ENCODE results near the gene NR1D2.

NR1D2 gene

DNA sequence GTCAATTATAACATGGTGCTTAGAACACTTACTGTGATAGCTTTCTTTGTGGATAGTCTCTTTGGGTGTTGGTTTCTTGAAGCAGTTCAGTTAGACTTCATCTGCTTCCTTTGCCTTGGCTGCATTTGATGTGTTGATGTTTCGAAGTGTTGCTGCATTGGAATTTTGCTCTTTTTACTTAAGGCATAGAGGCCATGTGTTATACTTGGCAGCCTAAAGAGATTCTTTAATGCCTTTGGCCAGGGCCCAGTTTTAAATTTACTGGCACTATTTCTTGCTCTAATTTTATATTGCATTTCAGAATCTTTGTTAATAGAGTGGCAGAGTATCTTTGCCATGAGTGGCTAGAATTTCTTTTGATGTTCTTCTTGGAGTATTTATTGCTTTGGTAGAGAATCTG is 21.2 kb downstream of the NR1D2 start:
- DNase-seq (ENCODE audit: low spot score), result no peak

GRCh38 chr3:23968463-23969184 is 23.5 kb downstream of the NR1D2 start:
- DNase-seq (ENCODE audit: low spot score), result no peak

- no peak for DNase-seq (ENCODE audit: low spot score)
Observed at GRCh38 chr3:23969393-23969792, 24.3 kb downstream of the NR1D2 start.

DNA sequence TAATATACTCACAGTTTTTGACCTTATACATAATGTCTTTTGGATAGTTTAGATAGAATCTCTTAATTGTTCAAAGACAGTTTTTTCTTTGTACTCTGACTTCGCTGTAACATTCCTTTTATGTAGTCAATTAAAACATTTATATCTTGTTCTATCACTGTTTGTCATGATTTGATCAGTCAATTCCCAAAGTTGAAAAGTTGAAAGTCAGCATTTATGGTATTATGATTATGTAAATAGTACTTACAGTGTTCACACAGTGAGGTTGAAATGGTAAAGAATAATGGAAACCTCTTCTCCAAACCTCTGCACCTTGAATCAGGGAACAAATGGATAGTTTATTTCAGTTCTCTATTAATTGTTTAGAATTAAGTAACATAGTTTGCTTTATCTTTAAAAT is 26.6 kb downstream of the NR1D2 start:
- DNase-seq (ENCODE audit: low spot score), result no peak

GRCh38 chr3:23976555-23976954 is 31.5 kb downstream of the NR1D2 start:
- DNase-seq (ENCODE audit: low spot score), result no peak

- no peak for DNase-seq (ENCODE audit: low spot score)
Observed at GRCh38 chr3:23979569-23979968, 34.5 kb downstream of the NR1D2 start.

DNA sequence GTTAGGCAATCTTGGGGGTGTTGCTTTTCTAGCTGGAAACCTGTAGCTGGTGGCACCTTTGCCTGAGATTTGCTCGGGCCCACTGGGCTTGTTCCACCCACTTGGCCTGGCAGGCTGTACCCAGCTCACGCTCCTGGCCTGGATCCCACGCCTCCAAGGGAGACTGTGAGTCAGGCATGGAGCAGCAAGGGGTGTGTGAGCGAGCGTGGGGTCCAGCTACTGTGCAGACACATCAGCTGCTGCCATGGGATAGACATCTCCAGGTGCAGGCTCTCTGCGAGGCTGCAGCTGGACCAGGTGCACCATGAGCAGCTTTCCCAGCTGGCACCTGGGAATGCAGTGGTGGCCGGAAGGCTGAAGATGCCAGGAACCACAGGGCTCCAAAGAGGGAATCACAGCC is 36.0 kb downstream of the NR1D2 start:
- DNase-seq (ENCODE audit: low spot score), result no peak

GRCh38 chr3:23981955-23982354 is 36.9 kb downstream of the NR1D2 start:
- DNase-seq (ENCODE audit: low spot score), result no peak

DNA sequence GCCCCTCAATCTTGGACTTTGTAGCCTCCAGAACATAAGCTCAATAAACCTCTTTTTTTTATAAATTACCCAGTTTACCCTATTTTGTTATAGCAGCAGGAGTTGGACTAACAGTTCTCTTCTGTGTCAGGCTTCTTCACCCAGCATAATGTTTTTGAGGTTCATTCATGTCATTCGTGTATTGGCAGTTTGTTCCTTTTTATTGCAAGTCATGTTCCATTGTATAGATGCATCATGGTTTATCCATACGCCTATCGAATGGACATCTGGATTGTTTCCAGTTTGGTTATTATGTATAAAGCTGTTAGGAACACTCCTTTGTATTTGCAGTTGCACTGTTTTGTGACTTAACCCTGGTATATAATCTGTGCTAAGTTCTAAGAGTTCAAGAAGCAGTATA is 39.8 kb downstream of the NR1D2 start:
- DNase-seq (ENCODE audit: low spot score), result no peak

DNA sequence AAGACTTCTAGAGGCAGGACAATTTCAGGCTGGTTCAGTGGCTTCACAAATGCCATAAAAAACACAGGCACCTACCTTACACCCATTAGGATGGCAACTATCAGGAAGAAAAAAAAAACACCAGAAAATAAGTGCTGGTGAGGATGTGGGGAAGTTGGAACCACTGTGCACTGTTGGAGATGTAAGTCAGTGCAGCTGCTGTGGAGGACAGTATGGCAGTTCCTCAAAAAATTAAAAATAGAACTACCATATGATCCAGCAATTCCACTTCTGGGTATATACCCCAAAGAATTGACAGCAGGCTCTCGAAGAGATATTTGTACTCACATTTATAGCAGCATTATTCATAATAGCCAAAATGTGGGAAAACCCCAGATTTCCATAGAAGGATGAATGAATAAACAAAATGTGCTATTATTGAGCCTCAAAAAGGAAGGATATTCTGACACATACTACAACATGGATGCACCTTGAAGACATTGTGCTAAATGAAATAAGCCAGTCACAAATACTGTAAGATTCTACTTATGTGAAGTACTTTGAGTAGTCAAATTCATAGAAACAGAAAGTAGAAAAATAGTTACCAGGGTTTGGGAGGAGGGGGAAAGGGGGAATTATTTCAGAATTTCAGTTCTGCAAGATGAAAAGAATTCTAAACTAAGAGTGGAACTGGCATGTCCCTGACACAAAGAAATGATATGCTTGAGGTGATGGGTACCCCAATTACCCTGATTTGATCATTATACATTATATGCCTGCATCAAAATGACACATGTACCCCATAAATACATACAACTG is 40.9 kb downstream of the NR1D2 start:
- DNase-seq (ENCODE audit: low spot score), result no peak

GRCh38 chr3:23987356-23987755 is 42.3 kb downstream of the NR1D2 start:
- no peak for DNase-seq (ENCODE audit: low spot score)

- DNase-seq (ENCODE audit: low spot score), result no peak
Observed at GRCh38 chr3:23991306-23991682, 46.2 kb downstream of the NR1D2 start.

DNA sequence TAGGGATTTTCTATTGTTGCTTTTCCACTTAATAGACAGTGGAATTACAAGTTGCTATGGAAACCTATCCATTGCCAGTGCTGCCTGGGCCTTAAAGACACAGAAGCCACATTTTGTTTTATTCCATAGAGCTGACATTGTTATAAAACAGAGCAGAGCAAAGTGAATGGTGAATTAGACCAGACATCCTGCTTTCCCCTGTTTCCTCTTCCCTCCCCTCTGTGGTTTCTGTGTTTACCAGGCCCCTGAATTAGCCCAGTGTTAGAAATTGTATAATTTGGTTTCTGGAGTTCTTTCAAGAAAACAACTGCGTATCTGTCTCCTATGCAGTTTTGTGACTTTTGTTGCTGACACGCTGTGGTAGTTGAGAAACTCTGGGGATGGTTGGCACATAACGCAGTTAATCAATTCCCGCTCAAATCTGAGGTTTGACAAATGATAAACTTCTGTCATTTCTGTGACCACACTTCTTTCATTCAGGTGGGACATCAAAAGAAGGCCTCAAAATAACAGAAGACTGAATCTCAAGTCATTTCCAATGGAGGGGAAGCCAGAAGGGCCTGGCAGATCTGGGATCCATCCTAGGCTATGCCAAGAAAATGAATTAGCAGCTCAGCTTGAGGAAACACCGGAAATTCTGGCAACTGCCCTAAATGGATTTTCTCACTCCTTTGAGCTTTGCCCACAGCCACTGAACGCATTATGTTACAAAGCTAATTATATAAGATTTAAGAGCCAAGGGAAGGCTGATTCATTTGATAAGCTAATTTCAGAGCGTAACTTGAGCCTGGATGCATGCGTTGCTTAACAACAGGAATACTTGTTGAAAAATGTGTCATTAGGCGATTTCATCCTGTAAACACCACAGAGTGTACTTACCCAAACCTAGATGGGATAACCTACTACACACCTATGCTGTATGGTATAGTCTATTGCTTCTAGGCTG is 46.9 kb downstream of the NR1D2 start:
- DNase-seq (ENCODE audit: low spot score), result no peak

GRCh38 chr3:23993556-23994243 is 48.6 kb downstream of the NR1D2 start:
- DNase-seq (ENCODE audit: low spot score), result no peak

GRCh38 chr3:23994244-23994569 is 49.1 kb downstream of the NR1D2 start:
- DNase-seq (ENCODE audit: low spot score), result no peak

- DNase-seq (ENCODE audit: low spot score), result no peak
Observed at GRCh38 chr3:23995219-23995618, 50.1 kb downstream of the NR1D2 start.

DNA sequence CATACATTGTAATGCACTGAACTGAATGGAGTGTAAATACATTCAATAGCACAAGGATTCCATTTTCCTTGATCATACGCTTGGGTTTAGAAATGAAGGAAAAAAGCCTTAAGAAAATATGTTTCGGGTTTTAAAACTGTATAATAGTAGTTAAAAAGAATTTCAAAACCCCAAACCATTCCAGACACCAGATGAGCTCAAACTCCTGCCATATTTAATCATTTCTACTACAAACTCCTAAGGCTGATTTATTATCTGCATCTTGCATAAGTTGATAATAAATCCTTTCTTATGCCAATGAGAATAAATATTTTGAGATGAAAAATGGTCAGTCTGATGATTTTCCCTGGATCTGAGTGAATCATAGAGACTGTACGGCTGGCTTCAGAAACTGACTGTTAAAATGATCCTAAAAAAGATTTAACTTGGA is 51.0 kb downstream of the NR1D2 start:
- DNase-seq (ENCODE audit: low spot score), result no peak

- DNase-seq (ENCODE audit: low spot score), result peak; percentile 71
Observed at GRCh38 chr3:23999012-23999641, 54.0 kb downstream of the NR1D2 start.

DNA sequence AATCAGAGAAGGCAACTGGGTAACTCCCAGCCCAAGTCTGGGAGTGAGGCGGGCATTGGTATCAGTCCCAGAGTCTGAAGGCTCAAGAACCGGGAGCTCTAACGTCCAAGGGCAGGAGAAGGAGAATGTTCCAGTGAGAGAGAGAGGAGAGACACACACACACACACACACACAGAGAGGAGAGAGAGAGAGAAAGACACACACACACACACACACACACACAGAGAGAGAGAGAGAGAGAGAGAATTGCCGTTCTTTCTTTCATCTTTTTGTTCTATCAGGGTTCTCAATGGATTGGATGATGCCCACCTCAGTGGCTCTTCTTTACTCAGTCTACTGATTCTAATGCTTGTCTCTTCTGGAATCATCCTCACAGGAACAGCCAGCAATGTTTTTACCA is 57.0 kb downstream of the NR1D2 start:
- no peak for DNase-seq (ENCODE audit: low spot score)

DNA sequence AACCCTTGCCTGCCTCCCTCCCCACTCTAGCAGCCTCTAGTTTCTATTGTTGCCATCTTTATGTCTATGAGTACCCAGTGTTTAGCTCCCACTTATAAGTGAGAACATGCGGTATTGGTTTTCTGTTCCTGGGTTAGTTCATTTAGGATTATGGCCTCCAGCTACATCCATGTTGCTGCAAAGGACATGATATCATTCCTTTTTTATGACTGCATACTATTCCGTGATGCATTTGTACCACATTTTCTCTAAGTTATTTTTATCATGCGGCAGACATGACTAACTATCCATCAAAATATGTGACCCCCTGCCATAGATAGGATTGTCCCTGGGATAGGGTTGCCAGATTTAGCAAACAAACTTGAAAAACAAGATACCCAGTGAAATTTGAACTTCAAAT is 58.4 kb downstream of the NR1D2 start:
- no peak for DNase-seq (ENCODE audit: low spot score)

DNA sequence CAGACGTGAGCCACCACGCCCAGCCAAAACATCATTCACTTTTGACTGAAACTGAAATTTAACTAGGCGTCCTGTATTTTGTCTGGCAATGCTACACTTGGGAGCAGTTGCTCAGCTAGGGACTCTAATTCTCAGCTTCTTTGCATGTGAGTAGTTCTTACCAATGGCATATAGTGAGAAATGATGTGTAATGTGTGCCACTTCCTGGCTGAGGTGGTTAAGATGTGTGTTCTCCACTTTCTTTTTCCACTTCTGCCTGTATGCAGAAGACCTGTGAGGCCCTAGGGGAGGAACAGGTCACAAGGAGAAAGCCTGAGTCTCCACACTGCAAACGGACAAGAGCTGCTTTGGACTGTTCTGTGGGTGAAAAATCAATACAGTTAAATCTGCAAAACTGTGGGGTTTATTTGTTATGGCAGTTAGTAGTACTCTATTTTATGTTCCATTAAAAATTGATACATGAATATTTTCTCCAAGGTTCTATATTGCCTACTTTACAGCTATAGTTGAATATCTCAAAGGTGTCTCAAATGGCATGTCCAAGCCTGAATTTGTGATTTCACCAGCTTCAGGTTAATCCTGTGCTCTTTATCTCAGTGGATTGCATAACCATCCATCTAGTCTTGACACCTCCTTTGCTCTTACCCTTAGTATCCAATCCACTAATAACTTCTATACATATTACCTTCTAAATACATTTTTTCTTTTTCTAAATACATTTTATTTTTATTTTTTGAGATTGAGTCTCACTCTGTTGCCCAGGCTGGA is 59.3 kb downstream of the NR1D2 start:
- no peak for DNase-seq (ENCODE audit: low spot score)

Measured in hematopoietic multipotent progenitor cell treated with erythropoietin and hydrocortisone succinate and interleukin-3 and kit ligand, for 17 days (in vitro differentiated cells).